K562 (cell line): Measurements from ENCODE around the gene ZGLP1. TPM values are rescaled to one million over a fixed set of nuclear protein-coding genes. Genes with fewer than 3 reads are reported as not detected.

ENCODE experiments used
- ARID3A ChIP-seq: IDR thresholded peaks from 2 replicates; pipeline ENCODE4 v1.6.1; 2012; ENCODE audit warnings: low read depth, low read length, improper control_type of control experiment, borderline replicate concordance
- CHD4 ChIP-seq: fragments of 200-600 bp; sonication (generic); IDR thresholded peaks from 3 replicates; pipeline ENCODE4 v1.6.1; 2012; ENCODE audit warnings: low read depth, mild to moderate bottlenecking, mixed read lengths, low read length, inconsistent platforms; ENCODE audit not compliant: insufficient read depth, insufficient replicate concordance, poor library complexity, severe bottlenecking
- COPS2 ChIP-seq: fragments of 450-650 bp; conservative IDR thresholded peaks from 2 replicates; pipeline ENCODE4 v1.6.1; 2016; ENCODE audit warnings: mild to moderate bottlenecking, moderate library complexity
- CREM ChIP-seq: IDR thresholded peaks from 2 replicates; pipeline ENCODE4 v1.6.1; 2014; ENCODE audit warnings: antibody characterized with exemption, low read depth
- ETV1 ChIP-seq: fragments of 450-650 bp; conservative IDR thresholded peaks from 2 replicates; pipeline ENCODE4 v1.6.1; 2016; ENCODE audit warnings: missing genetic modification characterization, control low read depth, low read depth, missing compliant biosample characterization
- MTA2 ChIP-seq: fragments of 450-650 bp; IDR thresholded peaks from 2 replicates; pipeline ENCODE4 v1.6.1; 2016; ENCODE audit warnings: low read depth
- NRF1 ChIP-seq, 2 experiments: fragments of 450-650 bp; IDR thresholded peaks in 1 of 2; conservative IDR thresholded peaks in 1 of 2; 2 replicates each; pipeline ENCODE4 v1.6.1; 2014; ENCODE audit warnings: mild to moderate bottlenecking in 2 of 2
- PKNOX1 ChIP-seq: fragments of 450-650 bp; IDR thresholded peaks from 2 replicates; pipeline ENCODE4 v1.6.1; 2016
- POLR2A ChIP-seq: fragments of 450-650 bp; conservative IDR thresholded peaks from 2 replicates; pipeline ENCODE4 v1.6.1; 2016
- RNF2 ChIP-seq: sonication (generic); IDR thresholded peaks from 2 replicates; pipeline ENCODE4 v1.6.1; 2016
- SMARCE1 ChIP-seq: fragments of 450-650 bp; IDR thresholded peaks from 2 replicates; pipeline ENCODE4 v1.7.1; 2016; ENCODE audit warnings: mild to moderate bottlenecking
- TBP ChIP-seq: optimal IDR thresholded peaks from 2 replicates; pipeline ENCODE3; 2011; ENCODE audit warnings: low read depth, low read length, improper control_type of control experiment
- ZNF263 ChIP-seq: sonication (generic); formaldehyde crosslinking; IDR thresholded peaks from 2 replicates; pipeline ENCODE4 v1.8.0; 2022; ENCODE audit warnings: mild to moderate bottlenecking, missing genetic modification reagents, borderline replicate concordance
- ZNF764 ChIP-seq: fragments of 250-450 bp; sonication (Bioruptor Pico); IDR thresholded peaks from 2 replicates; pipeline ENCODE4 v1.4.0; 2020; ENCODE audit warnings: low read depth, mild to moderate bottlenecking, moderate library complexity
- ZNF766 ChIP-seq: fragments of 200-800 bp; sonication (Bioruptor generic); conservative IDR thresholded peaks from 2 replicates; pipeline ENCODE4 v1.6.1; 2016; ENCODE audit warnings: missing genetic modification characterization, missing compliant biosample characterization
- ZNF785 ChIP-seq: fragments of 250-450 bp; sonication (Bioruptor Pico); IDR thresholded peaks from 2 replicates; pipeline ENCODE4 v1.4.0; 2020; ENCODE audit warnings: mild to moderate bottlenecking
- polyA plus RNA-seq, 8 experiments: library from polyadenylated mRNA; depleted of rRNA in 4 of 8; stranded (reverse) in 5 of 8; unstranded in 3 of 8; fragments of >200 nt; fragmentation: Nextera tagmentation in 2 of 8; fragmentation: Illumina TruSeq in 1 of 8; extraction: Ambion mirVana in 2 of 8; extraction: Trizol in 1 of 8; gene quantifications; 2 replicates each; pipeline versions ENCODE4 v1.2.1 to v1.2.3, GENCODE V29; 2011 to 2014; ENCODE audit warnings: inconsistent platforms in 1 of 8, missing spikeins in 1 of 8
- total RNA-seq, 7 experiments: library from RNA; depleted of rRNA in 6 of 7; stranded (reverse); fragments of >200 nt in 6 of 7; fragmentation: Illumina TruSeq in 2 of 7; extraction: Trizol in 2 of 7; gene quantifications; 2 replicates each; pipeline versions ENCODE4 v1.2.1 to v1.2.3, GENCODE V29; 2011 to 2021; ENCODE audit warnings: low replicate concordance in 1 of 7
- TF ChIP-seq, protein P1 (sequence below): fragments of 200-800 bp; sonication (Bioruptor generic); IDR thresholded peaks from 2 replicates; pipeline ENCODE4 v1.6.1; 2017; ENCODE audit warnings: missing genetic modification characterization, missing compliant biosample characterization
- TF ChIP-seq, protein P2 (sequence below): sonication (generic); formaldehyde crosslinking; IDR thresholded peaks from 2 replicates; pipeline ENCODE4 v1.8.0; 2022; ENCODE audit warnings: missing genetic modification reagents, mild to moderate bottlenecking, moderate library complexity, borderline replicate concordance

ZGLP1 gene
- total and polyA plus RNA-seq, 9 of the 15 experiments (the other 6 are each of a cell fraction or from before 2014, with no cell fraction given): 0.24 to 4.5 (median 2.2) TPM

GRCh38 chr19:10299545-10300458 is 9.8 kb downstream of the ZGLP1 start (continued):
- TF ChIP-seq NRF1 (conservative IDR thresholded peaks at IDR 0.05 in 1 of 2, IDR thresholded peaks at IDR 0.05 in 1 of 2): peak in 1 of 2 experiments; percentile 29; a peak in 3 of 4 replicates
- no peak for TF ChIP-seq ZNF764 (CRISPR knock-in tag)
- TF ChIP-seq SMARCE1: peak; percentile 82
- TF ChIP-seq MTA2: peak; percentile 87
- no peak for TF ChIP-seq COPS2
- peak; percentile 70 for TF ChIP-seq POLR2A
- TF ChIP-seq CREM: peak; percentile 46
- peak; percentile 57; the same call in 1 of the 2 replicates for TF ChIP-seq ETV1 (tag)
- no peak for TF ChIP-seq ZNF785 (CRISPR knock-in tag)
- peak; percentile 54 for TF ChIP-seq ZNF766 (CRISPR knock-in tag)
- TF ChIP-seq TBP: peak; percentile 53
- TF ChIP-seq, protein P1, sequence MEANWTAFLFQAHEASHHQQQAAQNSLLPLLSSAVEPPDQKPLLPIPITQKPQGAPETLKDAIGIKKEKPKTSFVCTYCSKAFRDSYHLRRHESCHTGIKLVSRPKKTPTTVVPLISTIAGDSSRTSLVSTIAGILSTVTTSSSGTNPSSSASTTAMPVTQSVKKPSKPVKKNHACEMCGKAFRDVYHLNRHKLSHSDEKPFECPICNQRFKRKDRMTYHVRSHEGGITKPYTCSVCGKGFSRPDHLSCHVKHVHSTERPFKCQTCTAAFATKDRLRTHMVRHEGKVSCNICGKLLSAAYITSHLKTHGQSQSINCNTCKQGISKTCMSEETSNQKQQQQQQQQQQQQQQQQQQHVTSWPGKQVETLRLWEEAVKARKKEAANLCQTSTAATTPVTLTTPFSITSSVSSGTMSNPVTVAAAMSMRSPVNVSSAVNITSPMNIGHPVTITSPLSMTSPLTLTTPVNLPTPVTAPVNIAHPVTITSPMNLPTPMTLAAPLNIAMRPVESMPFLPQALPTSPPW (CRISPR knock-in tag): peak; percentile 96
- no peak for TF ChIP-seq CHD4
- TF ChIP-seq, protein P2, sequence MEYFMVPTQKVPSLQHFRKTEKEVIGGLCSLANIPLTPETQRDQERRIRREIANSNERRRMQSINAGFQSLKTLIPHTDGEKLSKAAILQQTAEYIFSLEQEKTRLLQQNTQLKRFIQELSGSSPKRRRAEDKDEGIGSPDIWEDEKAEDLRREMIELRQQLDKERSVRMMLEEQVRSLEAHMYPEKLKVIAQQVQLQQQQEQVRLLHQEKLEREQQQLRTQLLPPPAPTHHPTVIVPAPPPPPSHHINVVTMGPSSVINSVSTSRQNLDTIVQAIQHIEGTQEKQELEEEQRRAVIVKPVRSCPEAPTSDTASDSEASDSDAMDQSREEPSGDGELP (CRISPR knock-in tag): peak; percentile 92
- TF ChIP-seq RNF2: peak; percentile 96
- TF ChIP-seq PKNOX1: peak; percentile 59; the same call in 1 of the 2 replicates
- 0 out of 2 replicates have a peak, but pooled peaks have one; percentile 9 for TF ChIP-seq ARID3A
- peak; percentile 100 for TF ChIP-seq ZNF263 (CRISPR knock-in tag)
